Loucy (cell line): Measurements from ENCODE around the gene C3orf33.

ENCODE experiments used
- H2AFZ ChIP-seq: fragments of 200-600 bp; sonication (generic); 2 replicates; pipeline ENCODE4 v1.6.0; 2016; ENCODE audit warnings: antibody characterized with exemption, mild to moderate bottlenecking, low read length, moderate library complexity
- H3F3A ChIP-seq: fragments of 200-600 bp; 2 replicates; pipeline ENCODE4 v1.6.0; 2016; ENCODE audit warnings: antibody characterized with exemption, low read depth, mild to moderate bottlenecking
- H3K27me3 ChIP-seq: fragments of 200-600 bp; sonication (generic); 2 replicates; pipeline ENCODE4 v1.6.1; 2014; ENCODE audit warnings: low read length, mild to moderate bottlenecking; ENCODE audit not compliant: insufficient read depth, poor library complexity, severe bottlenecking
- H3K36me3 ChIP-seq: fragments of 200-600 bp; sonication (generic); 2 replicates; pipeline ENCODE4 v1.6.1; 2016; ENCODE audit warnings: low read length; ENCODE audit not compliant: insufficient read depth
- H3K4me1 ChIP-seq: fragments of 200-600 bp; sonication (generic); 2 replicates; pipeline ENCODE4 v1.5.1; 2014; ENCODE audit warnings: low read length, mild to moderate bottlenecking; ENCODE audit not compliant: insufficient read depth, poor library complexity, severe bottlenecking
- H3K4me2 ChIP-seq: fragments of 200-600 bp; sonication (generic); 2 replicates; pipeline ENCODE4 v1.6.0; 2014; ENCODE audit warnings: antibody characterized with exemption, low read length, low read depth, mild to moderate bottlenecking; ENCODE audit not compliant: poor library complexity, severe bottlenecking
- H3K4me3 ChIP-seq: fragments of 200-600 bp; sonication (generic); 2 replicates; pipeline ENCODE4 v1.5.1; 2014; ENCODE audit warnings: low read length, mild to moderate bottlenecking, mixed read lengths; ENCODE audit not compliant: poor library complexity, severe bottlenecking
- H3K79me2 ChIP-seq: fragments of 200-600 bp; sonication (generic); 2 replicates; pipeline ENCODE4 v1.6.1; 2014; ENCODE audit warnings: low read length; ENCODE audit not compliant: insufficient read depth
- H3K9ac ChIP-seq: fragments of 200-600 bp; sonication (generic); 2 replicates; pipeline ENCODE4 v1.6.0; 2014; ENCODE audit warnings: mild to moderate bottlenecking, low read depth, low read length, moderate library complexity; ENCODE audit not compliant: poor library complexity, severe bottlenecking
- H3K9me2 ChIP-seq: fragments of 200-600 bp; sonication (generic); replicated peaks from 2 replicates; pipeline ENCODE4 v1.6.1; 2016; ENCODE audit warnings: low read depth, low read length, mixed read lengths
- H3K9me3 ChIP-seq: fragments of 200-600 bp; sonication (generic); 2 replicates; pipeline ENCODE4 v1.6.1; 2014; ENCODE audit warnings: mild to moderate bottlenecking, antibody characterized with exemption, low read length, low read depth; ENCODE audit not compliant: insufficient read depth
- H4K20me1 ChIP-seq: fragments of 200-600 bp; sonication (generic); 2 replicates; pipeline ENCODE4 v1.6.0; 2014; ENCODE audit warnings: antibody characterized with exemption, low read length, mild to moderate bottlenecking; ENCODE audit not compliant: insufficient read depth, poor library complexity, severe bottlenecking
- EZH2phosphoT487 ChIP-seq: fragments of 200-600 bp; IDR thresholded peaks from 2 replicates; pipeline ENCODE4 v1.6.1; 2018; ENCODE audit warnings: antibody characterized with exemption, mild to moderate bottlenecking, moderate library complexity, borderline replicate concordance
- TF ChIP-seq, protein P1 (sequence below): fragments of 200-600 bp; sonication (generic); conservative IDR thresholded peaks from 2 replicates; pipeline ENCODE4 v1.5.1; 2014; ENCODE audit warnings: mild to moderate bottlenecking, antibody characterized with exemption, low read length

C3orf33 gene

DNA sequence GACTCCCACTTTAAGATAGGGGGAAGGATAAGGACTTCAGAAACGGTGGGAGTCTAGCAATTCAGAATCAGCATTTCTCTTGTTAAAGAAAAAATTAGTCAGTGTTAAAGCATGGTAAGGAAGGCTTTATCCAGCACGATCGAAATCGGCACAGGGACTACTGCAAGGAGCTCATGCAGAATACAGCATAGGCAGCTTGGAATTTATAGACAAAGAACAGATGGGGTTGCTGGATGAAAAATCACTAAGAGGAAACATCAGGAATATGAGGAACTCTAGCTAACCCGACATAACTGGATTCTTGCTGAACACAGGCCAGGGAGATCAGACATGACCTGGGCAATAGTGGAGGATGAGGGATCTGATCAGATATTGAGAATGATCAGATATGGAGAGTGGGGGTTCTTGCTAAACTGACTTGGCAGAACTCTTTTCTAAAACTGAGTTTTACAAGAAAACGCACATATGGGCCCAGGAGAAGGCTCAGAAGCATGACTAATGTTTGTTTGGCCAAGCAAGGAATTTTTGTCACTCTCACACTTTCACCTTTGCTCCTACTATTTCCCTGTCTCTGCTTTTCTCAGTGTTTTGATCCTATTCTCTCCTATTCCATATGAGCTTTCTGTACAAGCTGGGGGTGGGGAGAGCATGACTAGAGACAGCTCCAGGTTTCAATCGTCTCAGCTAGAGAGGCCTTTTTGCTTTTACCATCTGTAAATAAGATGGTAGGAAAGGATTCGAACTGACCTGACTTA lies 57.3 kb downstream of the C3orf33 start:
- TF ChIP-seq EZH2phosphoT487, result no peak
- TF ChIP-seq, protein P1, sequence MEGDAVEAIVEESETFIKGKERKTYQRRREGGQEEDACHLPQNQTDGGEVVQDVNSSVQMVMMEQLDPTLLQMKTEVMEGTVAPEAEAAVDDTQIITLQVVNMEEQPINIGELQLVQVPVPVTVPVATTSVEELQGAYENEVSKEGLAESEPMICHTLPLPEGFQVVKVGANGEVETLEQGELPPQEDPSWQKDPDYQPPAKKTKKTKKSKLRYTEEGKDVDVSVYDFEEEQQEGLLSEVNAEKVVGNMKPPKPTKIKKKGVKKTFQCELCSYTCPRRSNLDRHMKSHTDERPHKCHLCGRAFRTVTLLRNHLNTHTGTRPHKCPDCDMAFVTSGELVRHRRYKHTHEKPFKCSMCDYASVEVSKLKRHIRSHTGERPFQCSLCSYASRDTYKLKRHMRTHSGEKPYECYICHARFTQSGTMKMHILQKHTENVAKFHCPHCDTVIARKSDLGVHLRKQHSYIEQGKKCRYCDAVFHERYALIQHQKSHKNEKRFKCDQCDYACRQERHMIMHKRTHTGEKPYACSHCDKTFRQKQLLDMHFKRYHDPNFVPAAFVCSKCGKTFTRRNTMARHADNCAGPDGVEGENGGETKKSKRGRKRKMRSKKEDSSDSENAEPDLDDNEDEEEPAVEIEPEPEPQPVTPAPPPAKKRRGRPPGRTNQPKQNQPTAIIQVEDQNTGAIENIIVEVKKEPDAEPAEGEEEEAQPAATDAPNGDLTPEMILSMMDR, result no peak
- Histone ChIP-seq H3K79me2 (no peaks in the 10 kb centered on the region), H3K9ac (no peak overlapping the region), H2AFZ (no peak overlapping the region), H3K4me2 (no peak overlapping the region), H3K4me1 (peaks cover 13% of the 10 kb centered on the region), H4K20me1 (no peaks in the 10 kb centered on the region), H3K9me3 (no peaks in the 10 kb centered on the region), H3K9me2 (no peaks in the 10 kb centered on the region), H3K4me3 (no peak overlapping the region), H3K36me3 (no peaks in the 10 kb centered on the region), H3K27me3 (peaks cover 29% of the 10 kb centered on the region), H3F3A (no peaks in the 10 kb centered on the region)

DNA sequence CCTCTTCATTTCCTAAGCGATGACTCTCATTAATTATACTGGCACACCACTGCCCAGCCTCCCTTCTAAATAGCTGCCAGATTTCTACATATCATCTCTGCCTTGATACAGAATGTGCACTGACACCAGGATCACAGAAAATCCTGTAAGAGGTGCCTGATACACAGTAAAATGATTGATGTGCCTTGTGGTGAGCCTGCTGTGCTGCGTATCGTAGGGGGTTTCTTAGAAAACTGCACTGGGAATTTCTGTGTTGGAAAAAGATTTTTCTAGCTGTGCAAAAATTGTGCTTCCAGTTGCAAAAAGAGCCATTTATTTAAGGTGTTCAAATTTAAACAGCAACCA lies 58.2 kb downstream of the C3orf33 start:
- no peak overlapping the region for H3K9ac ChIP-seq
- no peak overlapping the region for H2AFZ ChIP-seq
- H3K4me1 ChIP-seq, result peaks cover 17% of the 10 kb centered on the region
- H3F3A ChIP-seq, result no peaks in the 10 kb centered on the region
- no peak overlapping the region for H3K4me2 ChIP-seq
- peaks cover 38% of the 10 kb centered on the region for H3K27me3 ChIP-seq
- no peaks in the 10 kb centered on the region for H3K36me3 ChIP-seq
- no peaks in the 10 kb centered on the region for H3K79me2 ChIP-seq
- H3K4me3 ChIP-seq, result no peak overlapping the region
- TF ChIP-seq, protein P1, result no peak
- TF ChIP-seq EZH2phosphoT487, result no peak
- H3K9me3 ChIP-seq, result no peaks in the 10 kb centered on the region
- no peaks in the 10 kb centered on the region for H4K20me1 ChIP-seq
- no peaks in the 10 kb centered on the region for H3K9me2 ChIP-seq

DNA sequence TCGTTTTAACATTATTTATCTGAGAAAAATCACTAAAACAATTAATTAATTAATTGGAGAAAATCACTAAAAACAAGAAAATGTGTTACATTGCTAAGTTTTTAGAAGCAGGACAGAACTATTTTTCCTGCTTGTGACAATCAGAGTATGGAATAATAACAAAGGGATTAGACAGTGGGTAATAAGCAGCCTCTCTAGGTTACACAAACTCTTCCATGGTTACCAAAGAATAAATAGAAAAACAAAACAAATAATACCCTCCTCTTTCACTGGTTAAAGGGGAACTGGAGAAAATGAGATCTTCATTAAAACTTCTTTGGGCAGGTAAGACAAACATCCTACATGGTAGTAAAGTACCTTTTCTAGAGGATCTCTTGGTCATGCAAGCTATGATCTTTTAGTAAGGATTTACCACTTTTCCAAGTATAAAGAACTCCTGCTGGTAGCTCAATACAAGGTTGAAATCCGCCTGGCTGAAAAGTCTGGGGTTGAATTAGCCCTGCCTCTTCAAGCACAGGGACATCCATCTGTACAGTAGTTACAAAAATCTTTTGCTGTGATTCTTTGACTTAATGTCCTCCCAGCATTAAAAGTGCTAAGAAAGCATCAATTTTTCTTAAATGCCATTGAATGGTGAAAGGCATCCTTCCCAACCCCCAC lies 58.7 kb downstream of the C3orf33 start:
- Histone ChIP-seq H3K9ac (no peak overlapping the region), H3K36me3 (no peaks in the 10 kb centered on the region), H3F3A (no peaks in the 10 kb centered on the region), H3K79me2 (no peaks in the 10 kb centered on the region), H3K9me2 (no peaks in the 10 kb centered on the region), H3K27me3 (peaks cover 38% of the 10 kb centered on the region), H4K20me1 (no peaks in the 10 kb centered on the region), H3K4me3 (no peak overlapping the region), H3K9me3 (no peaks in the 10 kb centered on the region), H2AFZ (no peak overlapping the region), H3K4me2 (no peak overlapping the region), H3K4me1 (peaks cover 17% of the 10 kb centered on the region)
- no peak for TF ChIP-seq EZH2phosphoT487
- TF ChIP-seq, protein P1, result no peak
